ENCODE data around the gene ITGB1. TPM values are rescaled to one million over a fixed set of nuclear protein-coding genes. Genes with fewer than 3 reads are reported as not detected.

Gene ITGB1
- total and polyA plus RNA-seq, 9 donors: 207 to 517 (median 276) TPM

- Histone ChIP-seq H3K4me1 (ENCODE audit: insufficient read depth) (no peaks in the 10 kb centered on the region), H3K36me3 (no peaks in the 10 kb centered on the region), H3K27ac (no peak overlapping the region), H3K9me3 (no peaks in the 10 kb centered on the region), H3K27me3 (no peaks in the 10 kb centered on the region), H3K4me3 (no peak overlapping the region)
- intact Hi-C loops (cut with DNase I): no loop called here
- TF ChIP-seq CTCF (IDR thresholded peaks at IDR 0.05) (no peak), EP300 (IDR thresholded peaks at IDR 0.05) (no peak), POLR2A (IDR thresholded peaks at IDR 0.05) (no peak)
- DNase-seq: no peak
- 83 to 87% (median 84%) methylated on average over 2 of the region's 2 CpGs for WGBS, 3 donors
These were observed 12.9 kb upstream of the ITGB1 start for GRCh38 chr10:32970910-32971309.

- Histone ChIP-seq H3K27me3 (no peaks in the 10 kb centered on the region), H3K4me3 (no peak overlapping the region), H3K36me3 (no peaks in the 10 kb centered on the region), H3K9me3 (no peaks in the 10 kb centered on the region), H3K27ac (no peak overlapping the region), H3K4me1 (ENCODE audit: insufficient read depth) (peaks cover 9% of the 10 kb centered on the region)
- intact Hi-C loops (cut with DNase I): no loop called here
- DNase-seq: no peak
- TF ChIP-seq EP300 (IDR thresholded peaks at IDR 0.05) (no peak), CTCF (IDR thresholded peaks at IDR 0.05) (no peak), POLR2A (IDR thresholded peaks at IDR 0.05) (no peak)
- WGBS, 3 donors: 95 to 97% (median 96%) methylated on average over 3 of the region's 3 CpGs
These were observed 6.2 kb upstream of the ITGB1 start for GRCh38 chr10:32964270-32964669.

- 19 to 29% (median 26%) methylated on average over 3 of the region's 3 CpGs for WGBS, 3 donors
- no peak for DNase-seq
- Histone ChIP-seq H3K4me1 (ENCODE audit: insufficient read depth) (peaks cover 9% of the 10 kb centered on the region), H3K36me3 (no peaks in the 10 kb centered on the region), H3K4me3 (no peak overlapping the region), H3K27ac (no peak overlapping the region), H3K9me3 (no peaks in the 10 kb centered on the region), H3K27me3 (no peaks in the 10 kb centered on the region)
- intact Hi-C loops (cut with DNase I): no loop called here
- TF ChIP-seq CTCF (IDR thresholded peaks at IDR 0.05) (no peak), EP300 (IDR thresholded peaks at IDR 0.05) (no peak), POLR2A (IDR thresholded peaks at IDR 0.05) (no peak)
These were observed 5.1 kb upstream of the ITGB1 start for GRCh38 chr10:32963096-32963495.

- H3K27me3 ChIP-seq: no peaks in the 10 kb centered on the region
- no peaks in the 10 kb centered on the region for H3K9me3 ChIP-seq
- intact Hi-C loops (cut with DNase I): no loop called here
- peak overlapping the region in 1 of 2 donors; percentile 10 for H3K27ac ChIP-seq
- H3K36me3 ChIP-seq: no peaks in the 10 kb centered on the region
- H3K4me3 ChIP-seq: no peak overlapping the region
- 23 to 30% (median 28%) methylated on average over 4 of the region's 4 CpGs for WGBS, 3 donors
- DNase-seq: no peak
- H3K4me1 ChIP-seq (ENCODE audit: insufficient read depth): peaks cover 9% of the 10 kb centered on the region
- TF ChIP-seq CTCF (IDR thresholded peaks at IDR 0.05): no peak
These were observed 4.5 kb upstream of the ITGB1 start for GRCh38 chr10:32962521-32962920.
